Lung (tissue), 12 donors: ENCODE data around the gene PTPN13. TPM values are rescaled to one million over a fixed set of nuclear protein-coding genes. Genes with fewer than 3 reads are reported as not detected.

Source experiments
- ATAC-seq: fragments of 200-7000 bp; cut with Tn5 transposase; one replicate; pipeline ENCODE4 v1.9.1; 2020; ENCODE audit warnings: moderate number of reproducible peaks; ENCODE audit not compliant: insufficient read depth, low FRiP score
- DNase-seq, 3 donors: peaks; one replicate each; pipeline ENCODE4 v3.0.0-alpha.2; 2013 to 2017
- H3K27ac ChIP-seq, 2 donors: one replicate each; pipeline ENCODE4 v1.5.1; 2013; ENCODE audit warnings: mild to moderate bottlenecking in 2 of 2, moderate library complexity in 2 of 2, control low read depth in 1 of 2, inconsistent platforms in 1 of 2, low read depth in 1 of 2, low read length in 1 of 2
- H3K27me3 ChIP-seq, 3 donors: one replicate each; pipeline ENCODE4 v1.5.1; 2013; ENCODE audit warnings: low read length in 2 of 3; ENCODE audit not compliant: control insufficient read depth in 3 of 3, insufficient read depth in 3 of 3
- H3K36me3 ChIP-seq, 4 donors: one replicate each; pipeline ENCODE4 v1.5.1; 2013; ENCODE audit warnings: low read length in 4 of 4, mild to moderate bottlenecking in 1 of 4, moderate library complexity in 1 of 4; ENCODE audit not compliant: control insufficient read depth in 4 of 4, insufficient read depth in 4 of 4
- H3K4me1 ChIP-seq, 5 donors: one replicate each; pipeline ENCODE4 v1.5.1; 2013; ENCODE audit warnings: low read length in 5 of 5, mild to moderate bottlenecking in 2 of 5, moderate library complexity in 1 of 5; ENCODE audit not compliant: control insufficient read depth in 5 of 5, insufficient read depth in 5 of 5
- H3K4me3 ChIP-seq: one replicate; pipeline ENCODE4 v1.5.1; 2013; ENCODE audit warnings: mild to moderate bottlenecking, control low read depth, moderate library complexity
- H3K9ac ChIP-seq, 2 donors: one replicate each; pipeline ENCODE4 v1.5.1; 2013; ENCODE audit warnings: low read length in 2 of 2, control low read depth in 1 of 2; ENCODE audit not compliant: insufficient read depth in 1 of 2
- H3K9me3 ChIP-seq, 4 donors: one replicate each; pipeline ENCODE4 v1.5.1; 2013; ENCODE audit warnings: low read length in 3 of 4, mild to moderate bottlenecking in 1 of 4, moderate library complexity in 1 of 4; ENCODE audit not compliant: control insufficient read depth in 4 of 4, insufficient read depth in 3 of 4
- CTCF ChIP-seq: IDR thresholded peaks from 2 replicates; pipeline ENCODE4 v1.5.1; 2012; ENCODE audit warnings: mild to moderate bottlenecking; ENCODE audit errors: control extremely low read depth, extremely low read depth
- WGBS, 2 donors: extraction: QIAGEN DNeasy Blood & Tissue Kit; methylation state at CpG; one replicate each; pipeline ENCODE4 v1.1.7; 2013; 5-methylcytosine and 5-hydroxymethylcytosine counted together
- polyA plus RNA-seq, 2 donors: library from polyadenylated mRNA; stranded (reverse); fragments of 200-250 nt; gene quantifications; one replicate each; pipeline ENCODE4 v1.2.1, GENCODE V29; 2013
- total RNA-seq, 2 donors: library from RNA; depleted of rRNA in 1 of 2; stranded (reverse); fragments of >200 nt in 1 of 2; gene quantifications; one replicate each; pipeline ENCODE4 v1.2.1, GENCODE V29; 2014 to 2021
- donor health status: control.
- donor health status: control.
- donor health status: Bipolar disorder and iron deficiency.
- donor health status: healthy.
- donor health status: DM: yes; HTN: yes; CAD: no.

Gene PTPN13
- total and polyA plus RNA-seq, 4 donors: 8.3 to 95.0 (median 47.9) TPM

- no peak overlapping the region for H3K4me3 ChIP-seq
- H3K27ac ChIP-seq: no peak overlapping the region
- H3K27me3 ChIP-seq: no peaks in the 10 kb centered on the region
- WGBS, 2 donors: 72 to 75% methylated on average over 7 of the region's 7 CpGs
- no peak for DNase-seq
- no peak for ATAC-seq
- no peak for TF ChIP-seq CTCF
- no peaks in the 10 kb centered on the region for H3K36me3 ChIP-seq
- no peaks in the 10 kb centered on the region for H3K9me3 ChIP-seq
- no peak overlapping the region for H3K9ac ChIP-seq
- no peaks in the 10 kb centered on the region for H3K4me1 ChIP-seq
These were observed 254.0 kb downstream of the PTPN13 start for GRCh38 chr4:86848136-86848535.

- no peaks in the 10 kb centered on the region for H3K27me3 ChIP-seq
- H3K9me3 ChIP-seq: no peaks in the 10 kb centered on the region
- H3K27ac ChIP-seq: no peak within 1 kb of the TSS
- DNase-seq (no peak), ATAC-seq (no peak)
- 80 to 89% methylated on average over 11 of the region's 11 CpGs for WGBS, 2 donors
- no peak within 1 kb of the TSS for H3K9ac ChIP-seq
- no peaks in the 10 kb centered on the region for H3K36me3 ChIP-seq
- no peaks in the 10 kb centered on the region for H3K4me1 ChIP-seq
- no peak for TF ChIP-seq CTCF
- H3K4me3 ChIP-seq: no peak within 1 kb of the TSS
These were observed 254.9 kb downstream of the PTPN13 start, which contains the start of gene SLC10A6 for GRCh38 chr4:86848732-86849619. SLC10A6 (minus strand) TSS chr4:86849384; CDS start chr4:86849115, 269 bp downstream.

GRCh38 chr4:86853209-86853608 is 259.1 kb downstream of the PTPN13 start:
- no peak overlapping the region for H3K9ac ChIP-seq
- 77 to 89% methylated on average over 5 of the region's 5 CpGs for WGBS, 2 donors
- ATAC-seq: no peak
- no peak for DNase-seq
- H3K9me3 ChIP-seq: no peaks in the 10 kb centered on the region
- TF ChIP-seq CTCF: no peak
- no peaks in the 10 kb centered on the region for H3K36me3 ChIP-seq
- H3K4me1 ChIP-seq: no peaks in the 10 kb centered on the region
- H3K4me3 ChIP-seq: no peak overlapping the region
- H3K27me3 ChIP-seq: no peaks in the 10 kb centered on the region
- H3K27ac ChIP-seq: no peak overlapping the region
